ENCODE results near the gene PPP1R15B. TPM values are rescaled to one million over a fixed set of nuclear protein-coding genes. Genes with fewer than 3 reads are reported as not detected.
A peak's percentile ranks its signal among the peaks of the same experiment; 100 is the strongest.

The PPP1R15B gene
- total RNA-seq, 1 donor from 2014 or later, result 39.2 TPM

DNA sequence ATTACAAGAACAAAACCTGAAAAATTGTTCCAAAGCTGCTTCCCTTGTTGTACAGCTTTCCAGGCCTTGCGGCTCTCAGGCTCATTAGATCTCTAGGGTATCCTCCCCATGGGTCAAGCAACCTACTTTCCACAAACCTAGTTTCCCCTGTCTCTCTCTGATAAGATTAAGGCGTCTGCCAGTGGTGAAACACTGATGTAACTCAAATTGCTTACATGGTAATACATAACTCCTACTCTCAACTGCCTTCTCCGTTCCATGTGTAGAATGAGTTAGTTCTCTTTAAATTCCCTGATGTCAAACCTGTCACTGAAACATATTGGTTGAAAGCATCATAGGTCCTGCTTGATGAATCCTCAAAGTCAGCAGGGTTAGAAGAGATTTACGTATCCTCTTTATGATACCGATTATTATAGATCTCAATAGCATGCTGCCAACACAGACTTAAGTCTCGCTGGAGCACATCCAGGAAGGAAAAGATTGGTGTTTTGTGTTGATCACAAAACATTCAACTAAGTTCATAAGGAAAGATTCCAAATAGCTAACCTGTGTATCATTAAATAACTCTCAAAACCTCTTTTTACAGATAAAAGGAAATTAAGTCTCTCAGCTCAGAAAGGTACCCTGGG is 10.6 kb downstream of the PPP1R15B start:
- no peak for DNase-seq

DNA sequence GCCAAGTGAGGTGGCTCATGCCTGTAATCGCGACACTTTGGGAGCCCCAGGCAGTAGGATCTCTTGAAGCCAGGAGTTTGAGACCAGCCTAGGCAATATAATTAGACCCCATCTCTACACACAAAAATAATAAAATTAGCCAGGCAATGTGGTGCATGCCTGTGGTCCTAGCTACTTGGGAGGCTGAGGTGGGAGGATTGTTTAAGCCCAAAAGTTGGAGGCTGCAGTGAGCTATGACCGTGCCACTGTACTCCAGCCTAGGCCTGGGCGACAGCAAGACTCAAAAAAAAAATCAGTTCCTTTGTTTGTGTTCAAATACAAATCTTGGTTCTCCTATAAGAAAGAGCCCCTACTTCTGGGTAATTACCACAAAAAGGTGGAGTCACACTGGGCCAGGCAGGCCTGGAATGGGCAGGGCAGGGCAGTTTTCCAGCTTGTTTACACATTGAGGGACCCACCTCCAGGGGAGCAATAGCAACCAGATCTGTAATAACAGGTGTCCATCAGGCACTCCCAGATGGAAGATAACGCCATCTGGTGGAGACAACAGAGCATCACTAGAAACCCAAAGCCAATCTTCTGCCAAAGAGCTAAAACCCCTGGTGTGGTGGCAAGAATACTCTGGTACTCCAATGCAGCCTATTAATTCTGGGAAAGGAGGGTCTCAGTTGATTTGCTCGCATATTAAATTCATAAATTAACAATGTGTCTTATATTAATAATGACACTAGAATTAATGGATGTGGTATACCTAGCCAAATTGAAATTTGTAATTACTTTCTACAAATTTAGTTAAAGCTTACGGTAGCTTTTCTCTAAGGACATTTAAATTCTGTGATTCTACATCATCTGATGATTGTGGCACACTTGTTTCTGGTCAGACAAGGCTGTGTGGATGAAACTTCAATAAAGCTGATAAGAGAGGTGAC is 13.2 kb downstream of the PPP1R15B start:
- peak; percentile 14 for DNase-seq

- no peak for DNase-seq
Measured at GRCh38 chr1:204396015-204396583, 15.5 kb downstream of the PPP1R15B start.

DNA sequence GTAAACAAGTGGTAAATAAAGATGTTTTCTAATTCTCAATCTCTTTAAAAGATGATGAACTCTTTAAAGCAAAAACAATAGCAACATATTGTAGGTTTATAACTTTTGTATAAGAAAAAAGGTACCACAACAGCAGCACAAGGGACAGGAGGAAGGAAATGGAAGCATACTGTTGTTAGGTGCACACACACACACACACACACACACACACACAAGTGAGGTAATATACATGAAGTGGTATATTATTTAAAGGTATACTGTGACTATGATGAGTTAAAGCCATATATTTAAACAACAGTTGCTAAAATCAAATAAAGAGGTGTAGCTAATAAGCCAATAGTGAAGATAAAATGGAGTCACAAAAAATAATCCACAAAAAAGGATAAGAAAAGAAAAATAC is 20.0 kb downstream of the PPP1R15B start:
- DNase-seq, result no peak

GRCh38 chr1:204390751-204391466 is 20.7 kb downstream of the PPP1R15B start:
- no peak for DNase-seq

DNA sequence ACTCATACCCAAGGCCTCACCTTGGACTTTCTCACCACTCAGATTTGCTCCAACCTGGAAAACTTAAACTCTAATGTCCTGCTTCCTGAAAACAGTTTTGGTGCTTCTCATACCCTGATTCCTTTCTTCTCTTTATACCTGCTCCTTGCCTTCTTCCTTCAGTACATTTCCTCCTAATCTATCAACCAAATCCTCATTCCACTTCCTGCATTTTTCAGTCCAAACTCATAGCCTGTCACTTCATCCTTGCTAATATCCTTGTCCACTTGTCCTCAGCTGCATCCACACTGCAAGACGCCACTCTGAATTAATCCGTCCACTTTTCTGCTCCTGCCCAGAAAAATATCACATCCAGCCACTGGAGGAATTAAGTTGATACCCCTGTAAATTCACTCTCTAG is 25.9 kb downstream of the PPP1R15B start:
- DNase-seq, result no peak

DNA sequence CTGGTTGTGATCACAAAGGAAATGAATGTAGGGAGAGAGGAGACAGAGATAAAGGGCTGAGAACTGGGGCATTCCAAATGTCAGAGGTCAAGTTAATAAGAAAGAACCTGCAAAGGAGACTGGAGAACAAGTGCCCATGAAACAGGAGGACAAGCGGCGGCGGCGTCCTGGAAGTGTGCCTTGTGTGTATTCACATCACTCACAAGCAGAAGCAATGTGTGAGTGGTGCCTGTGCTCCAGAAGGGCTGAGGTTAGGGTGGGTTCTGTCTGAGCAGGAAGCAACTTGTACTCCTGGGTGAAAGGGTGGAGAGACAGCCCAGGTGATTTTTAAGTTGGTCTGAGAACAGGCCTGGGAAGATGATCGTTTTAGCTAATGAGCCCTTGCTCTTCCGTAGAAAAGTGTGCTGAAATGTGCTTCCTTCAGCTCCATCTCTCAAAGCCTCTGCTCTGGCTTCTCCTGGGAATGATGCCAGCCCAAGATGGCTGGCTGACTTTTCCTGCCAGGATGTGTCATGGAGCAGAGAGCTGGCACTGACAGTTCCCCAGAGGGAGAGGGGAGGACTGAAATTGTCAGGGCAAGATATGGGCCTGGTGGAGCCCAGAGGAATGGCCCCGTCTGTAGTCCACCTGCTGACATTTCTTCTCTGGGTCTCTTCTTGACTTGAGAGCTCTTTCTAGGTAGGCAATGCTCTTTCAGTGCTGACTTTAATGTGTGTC is 26.8 kb downstream of the PPP1R15B start:
- DNase-seq, result no peak

DNA sequence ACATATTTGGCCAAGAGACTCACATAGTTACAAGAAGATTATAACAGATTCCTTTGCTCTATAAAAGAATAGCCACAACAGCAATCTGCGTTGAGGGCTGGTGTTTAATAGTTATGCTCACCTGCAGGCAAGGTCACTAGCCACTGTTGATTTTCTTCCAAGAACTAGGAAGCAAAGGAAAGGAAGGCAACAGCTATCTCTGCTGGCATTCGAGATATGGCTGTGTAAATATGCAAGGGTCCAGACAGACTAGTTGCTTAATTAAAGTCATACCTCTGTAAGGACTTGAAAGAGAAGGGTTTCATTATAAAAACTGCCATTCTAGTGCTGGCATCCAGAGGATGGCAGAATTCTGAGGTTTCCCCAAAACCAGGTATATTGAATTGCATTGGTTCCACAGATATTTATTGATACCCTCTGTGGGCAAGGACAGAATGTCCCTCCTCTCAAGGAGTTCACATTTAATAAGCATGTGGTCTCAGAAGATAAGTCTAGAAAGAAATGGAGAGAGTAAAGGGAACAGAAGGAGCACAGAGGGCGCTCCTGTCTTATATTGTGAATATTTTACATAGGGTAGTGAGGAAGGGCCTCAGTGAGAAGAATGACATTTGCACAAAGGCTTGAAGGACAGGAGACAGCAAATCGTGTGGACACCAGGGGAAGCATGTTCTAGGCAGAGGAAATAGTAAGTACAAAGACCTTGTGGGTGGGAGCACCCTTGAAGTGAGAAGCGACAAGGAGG is 28.3 kb downstream of the PPP1R15B start:
- no peak for DNase-seq

GRCh38 chr1:204382714-204383083 is 28.9 kb downstream of the PPP1R15B start:
- no peak for DNase-seq

GRCh38 chr1:204380293-204380831 is 31.3 kb downstream of the PPP1R15B start:
- DNase-seq, result no peak

- DNase-seq, result no peak
Measured at GRCh38 chr1:204377800-204378668, 33.6 kb downstream of the PPP1R15B start.

DNA sequence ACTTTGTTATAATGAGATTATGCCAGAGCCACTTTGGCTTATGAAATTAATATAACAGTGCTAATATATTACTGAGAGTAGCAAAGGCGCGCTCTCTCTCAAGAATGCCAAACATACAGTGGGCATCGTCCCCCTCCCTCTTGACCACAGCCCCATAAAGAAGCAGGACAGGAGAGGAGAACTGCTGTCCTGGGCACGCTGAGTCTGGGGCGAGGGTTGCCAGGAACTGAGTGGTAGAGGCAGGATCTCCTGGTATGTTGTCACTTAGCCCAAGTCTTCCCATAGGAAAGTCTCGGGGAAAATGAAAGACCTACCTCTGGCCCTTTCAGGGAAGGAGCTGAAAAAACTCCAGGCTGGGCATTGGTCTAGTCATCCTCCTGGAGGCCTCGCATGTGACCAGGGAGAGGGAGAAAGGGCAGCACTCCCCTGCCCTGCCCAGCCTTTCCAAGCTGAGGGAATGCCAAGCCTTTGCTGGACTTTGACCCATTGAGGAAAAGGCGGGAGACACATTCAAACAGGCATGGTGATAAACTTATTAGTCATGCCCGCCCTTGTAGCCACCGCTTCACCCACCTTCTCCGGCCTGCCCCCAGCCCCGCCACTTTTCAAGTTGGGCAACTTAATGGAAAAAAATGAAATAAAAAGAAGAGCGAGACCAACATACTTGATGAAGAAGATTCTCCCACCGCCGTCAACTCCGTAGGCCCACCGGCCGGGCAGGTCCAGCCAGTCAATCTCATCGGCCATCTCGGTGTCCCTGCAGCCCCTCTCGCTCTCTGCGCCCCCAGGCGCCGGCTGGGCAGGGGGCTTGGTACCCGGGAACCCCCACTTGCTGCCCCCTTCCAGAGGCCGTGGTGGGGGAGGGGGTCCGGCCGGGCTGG is 34.5 kb downstream of the PPP1R15B start:
- DNase-seq, result no peak

GRCh38 chr1:204376465-204376864 is 35.2 kb downstream of the PPP1R15B start:
- no peak for DNase-seq

- no peak for DNase-seq
Measured at GRCh38 chr1:204373911-204374310, 37.7 kb downstream of the PPP1R15B start.

- DNase-seq, result no peak
Measured at GRCh38 chr1:204370176-204370575, 41.4 kb downstream of the PPP1R15B start.

- DNase-seq, result no peak
Measured at GRCh38 chr1:204368996-204369726, 42.5 kb downstream of the PPP1R15B start.

DNA sequence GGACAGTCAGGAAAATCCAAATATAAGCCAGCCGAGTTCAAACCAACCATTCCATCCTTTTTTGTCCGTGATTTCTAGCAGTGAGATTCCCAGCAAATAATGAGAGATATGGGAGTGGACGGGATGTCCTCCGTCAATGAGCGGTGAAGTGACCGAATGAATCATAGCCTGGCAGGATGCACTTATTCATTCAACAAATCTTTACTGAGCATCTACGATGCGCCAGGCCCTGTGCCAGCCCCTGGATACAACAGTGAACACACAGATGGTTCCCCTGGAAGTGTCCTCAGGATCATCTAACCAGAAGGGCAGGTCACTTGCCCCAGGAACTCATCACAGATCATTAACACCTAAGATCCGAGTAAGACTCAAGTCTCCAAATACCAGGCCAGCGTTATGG is 43.7 kb downstream of the PPP1R15B start:
- no peak for DNase-seq

- no peak for DNase-seq
Measured at GRCh38 chr1:204367193-204367858, 44.3 kb downstream of the PPP1R15B start.

Data from skin of body (tissue), 2 donors.